Kidney capillary endothelial cell (primary cell): ENCODE data around the gene TMEM50A.
"Not testable (repeated sequence)": the region's sequence is repeated elsewhere in the genome, so short reads cannot be mapped to it uniquely, and the experiment has no call there.

Experiments
- DNase-seq: peaks from one replicate; pipeline ENCODE4 v3.0.0-alpha.2; 2018; ENCODE audit warnings: low spot score

TMEM50A gene

DNA sequence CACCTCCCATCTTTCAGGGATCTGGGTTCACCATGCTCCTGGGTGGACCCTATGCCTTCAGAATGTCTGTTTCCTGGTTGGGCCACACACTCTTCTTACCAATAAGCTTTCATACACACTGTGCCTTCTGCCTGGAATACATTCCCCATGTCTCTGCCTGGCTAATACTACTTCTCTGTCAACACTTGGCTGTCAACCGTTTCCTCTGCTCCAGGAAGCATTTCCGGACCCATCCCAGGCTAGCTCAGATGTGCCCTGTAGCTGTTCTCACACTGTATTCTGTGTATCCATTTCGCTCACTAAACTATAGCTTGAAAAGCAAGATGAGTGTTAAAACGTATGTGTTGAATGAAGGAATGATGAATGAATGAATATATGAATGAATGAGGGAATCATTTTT is 49.0 kb downstream of the TMEM50A start:
- DNase-seq: not testable (repeated sequence)

DNA sequence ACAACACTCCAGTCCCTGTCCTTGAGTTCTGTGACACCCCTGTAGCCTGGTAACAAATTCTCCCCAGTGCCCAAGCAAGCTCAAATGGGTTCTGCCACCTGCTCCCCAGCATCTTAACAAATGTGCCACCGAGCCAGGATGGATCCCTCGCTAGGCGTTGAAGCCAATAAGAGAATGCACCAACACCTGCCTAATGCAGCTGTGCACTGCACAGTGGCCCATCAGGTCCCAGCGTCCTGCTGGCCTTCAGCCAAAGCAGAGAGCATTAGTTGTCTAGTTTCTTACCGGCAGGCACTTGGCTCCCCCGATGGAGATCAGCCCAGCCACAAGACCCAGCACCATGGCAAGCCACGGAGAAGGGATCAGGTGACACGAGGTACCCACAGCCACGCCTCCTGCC is 50.6 kb downstream of the TMEM50A start:
- not testable (repeated sequence) for DNase-seq

DNA sequence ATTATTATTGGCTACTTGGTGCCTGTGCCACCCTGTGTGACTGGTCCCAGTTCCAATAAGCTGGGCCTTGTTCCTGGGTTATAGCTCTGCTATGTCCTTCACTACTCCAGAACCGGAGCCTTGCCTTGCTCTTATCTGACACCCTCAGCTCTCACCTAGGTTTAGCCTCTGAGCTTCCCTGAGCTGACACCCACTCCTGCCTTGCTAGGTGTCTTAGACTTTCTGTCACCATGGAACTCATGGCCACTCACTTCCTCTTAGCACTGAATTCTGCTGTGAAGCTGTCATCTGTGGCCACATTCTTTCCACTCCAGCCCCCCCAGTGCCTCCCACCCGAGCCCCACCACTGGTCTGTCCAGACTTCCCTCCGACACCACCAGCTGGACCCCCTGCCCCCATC is 51.6 kb downstream of the TMEM50A start:
- not testable (repeated sequence) for DNase-seq

DNA sequence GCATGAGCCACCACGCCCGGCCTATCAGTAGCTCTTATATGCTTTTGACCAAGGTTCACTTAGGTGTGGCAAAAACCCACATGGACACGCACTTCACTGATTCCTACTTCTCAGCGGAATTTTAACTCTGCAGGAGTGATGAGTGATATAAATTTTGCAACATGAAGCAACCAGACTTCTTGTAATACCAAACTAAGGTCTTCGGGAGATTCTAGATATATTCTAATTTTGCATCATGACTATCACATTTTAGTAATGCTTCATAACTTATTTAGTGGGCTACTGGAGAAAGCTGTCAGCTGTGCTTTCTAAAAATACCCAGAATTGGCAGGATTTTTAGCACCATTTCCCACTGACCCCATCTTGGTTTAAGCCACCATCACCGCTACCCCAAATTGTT is 54.7 kb downstream of the TMEM50A start:
- DNase-seq: no peak

DNA sequence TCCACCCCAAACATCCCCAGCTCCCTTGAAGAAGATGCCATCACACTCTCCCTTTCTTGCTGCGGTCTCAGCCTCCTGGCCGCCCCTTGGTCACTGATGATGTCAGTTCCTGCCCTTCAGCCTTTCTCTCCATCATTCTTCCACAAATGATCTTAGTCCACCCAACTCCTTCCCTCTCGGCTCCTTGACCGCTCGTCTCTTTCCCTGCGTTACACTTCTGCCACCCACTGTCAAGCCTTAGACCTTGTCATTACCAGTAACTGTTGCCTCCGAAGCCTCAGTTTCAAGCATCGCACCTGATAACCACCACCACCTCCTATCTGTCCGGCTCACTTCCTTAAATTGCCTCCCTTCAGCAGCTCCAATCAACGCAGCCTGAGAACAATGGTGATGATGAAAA is 59.4 kb downstream of the TMEM50A start:
- DNase-seq: not testable (repeated sequence)

DNA sequence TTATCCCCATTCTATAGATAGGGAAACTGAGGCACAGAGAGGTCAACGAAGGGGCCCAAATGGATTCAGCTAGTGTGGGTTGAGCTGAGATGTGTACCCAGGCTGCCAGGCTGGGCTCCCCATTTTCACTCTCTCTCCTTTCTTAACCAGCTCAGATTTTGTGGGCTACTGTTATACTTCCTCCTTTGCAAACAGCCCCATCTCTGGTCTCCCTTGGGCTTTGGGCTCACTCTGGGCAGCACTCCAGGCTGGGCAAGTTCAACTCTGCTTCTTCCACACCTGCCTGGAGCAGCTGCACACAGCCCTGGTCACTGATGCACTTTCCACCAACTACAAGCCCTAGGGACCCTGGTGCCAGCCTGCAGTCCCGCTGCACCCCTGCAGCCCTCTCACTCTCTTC is 59.9 kb downstream of the TMEM50A start:
- DNase-seq: not testable (repeated sequence)

DNA sequence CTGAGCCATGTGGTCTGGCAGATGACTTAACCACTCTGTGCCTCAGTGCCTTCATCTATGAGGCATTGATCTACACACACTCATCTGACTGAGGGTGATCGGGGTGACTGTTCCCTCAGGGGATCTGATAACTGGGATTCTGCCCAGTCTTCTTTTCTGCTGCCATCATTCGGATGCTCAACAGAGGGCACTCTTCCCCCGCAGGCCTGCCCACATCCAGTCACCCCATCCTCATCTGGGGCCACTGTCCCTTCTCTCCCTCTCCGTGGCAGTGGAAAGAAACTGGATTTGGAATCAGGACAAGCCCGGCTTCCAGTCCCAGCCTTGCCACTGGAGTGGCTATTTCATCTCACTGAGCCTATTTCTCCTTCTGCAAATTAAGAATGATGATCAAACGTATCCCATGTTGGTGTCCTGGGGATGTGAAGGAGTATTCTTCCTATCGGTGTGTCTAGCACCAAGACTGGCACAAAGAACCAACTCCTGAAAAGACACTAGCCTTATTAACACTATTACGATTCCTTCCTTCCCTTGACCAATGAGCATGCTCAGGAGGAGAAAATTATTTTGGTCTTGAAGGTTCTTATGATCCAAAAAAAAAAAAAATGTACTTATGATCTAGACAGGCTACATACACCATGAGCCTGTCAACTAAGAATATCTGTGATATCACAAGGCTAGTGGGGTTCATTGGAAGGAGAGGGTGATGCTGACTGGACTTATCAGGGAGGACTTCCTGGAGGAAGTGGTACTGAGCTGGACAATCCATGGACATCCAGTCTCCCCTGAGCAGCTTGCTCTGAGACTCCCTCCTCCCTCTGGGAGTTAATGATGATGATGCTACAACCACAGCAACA is 65.0 kb downstream of the TMEM50A start:
- not testable (repeated sequence) for DNase-seq

DNA sequence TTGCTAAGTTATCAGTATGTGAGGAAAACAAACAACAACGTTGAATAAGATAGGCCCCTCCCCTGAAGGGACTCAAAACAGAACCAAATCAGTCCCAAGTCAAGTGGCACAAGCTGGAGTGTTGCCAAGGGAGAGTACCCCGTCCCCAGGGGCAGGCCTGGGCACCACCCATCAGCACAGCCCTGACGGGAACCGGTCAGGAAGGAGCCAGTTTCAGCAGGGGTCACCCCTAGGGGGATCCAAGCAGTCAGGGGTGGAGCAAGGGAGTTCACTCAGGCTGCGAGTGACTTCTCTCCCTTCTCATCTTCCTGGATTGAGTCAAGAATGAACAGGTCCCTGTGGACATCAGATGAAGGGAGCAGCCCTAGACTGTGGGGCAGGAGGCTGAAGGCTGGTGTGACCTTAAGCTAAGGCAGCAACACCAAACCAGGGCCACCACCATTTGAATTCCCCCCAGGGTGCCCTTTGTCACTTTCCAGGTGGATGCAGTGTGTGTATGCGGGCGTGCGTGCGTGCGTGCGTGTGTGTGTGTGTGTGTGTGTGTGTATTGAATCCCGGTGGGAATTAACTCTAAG is 67.7 kb downstream of the TMEM50A start:
- not testable (repeated sequence) for DNase-seq

DNA sequence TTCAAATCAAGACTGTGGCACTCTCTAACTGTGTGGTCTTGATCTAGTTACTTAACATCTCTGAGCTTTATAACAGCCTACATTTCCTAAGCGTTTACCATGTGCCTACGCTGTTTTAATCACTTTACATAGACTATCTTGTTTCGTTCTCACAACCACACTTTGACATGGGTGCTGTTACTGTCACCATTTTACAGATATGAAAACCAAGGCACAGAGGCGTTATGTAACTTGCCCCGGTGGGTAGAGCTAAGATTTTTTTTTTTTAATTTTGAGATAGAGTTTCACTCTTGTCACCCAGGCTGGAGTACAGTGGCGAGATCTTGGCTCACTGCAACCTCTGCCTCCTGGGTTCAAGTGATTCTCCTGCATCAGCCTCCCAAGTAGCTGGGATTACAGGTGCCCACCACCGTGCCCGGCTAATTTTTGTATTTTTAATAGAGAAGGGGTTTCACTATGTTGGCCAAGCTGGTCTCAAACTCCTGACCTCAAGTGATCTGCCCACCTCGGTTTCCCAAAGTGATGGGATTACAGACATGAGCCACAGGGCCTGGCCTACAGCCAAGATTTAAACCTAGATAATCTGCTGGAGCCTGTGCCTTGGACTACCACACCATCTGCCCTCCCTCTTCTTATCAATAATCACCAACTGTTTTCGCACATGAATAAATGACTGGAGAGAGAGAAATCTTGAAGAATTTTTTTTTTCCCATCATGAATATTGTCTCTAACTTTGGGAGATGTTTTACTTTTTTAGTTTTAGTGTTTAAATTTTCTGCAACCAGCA is 71.7 kb downstream of the TMEM50A start:
- DNase-seq: not testable (repeated sequence)
